ENCODE measurements around the gene NFATC2. TPM values are rescaled to one million over a fixed set of nuclear protein-coding genes. Genes with fewer than 3 reads are reported as not detected.

NFATC2 gene
- total and polyA plus RNA-seq, 2 of the 4 experiments (the other 2 are of a cell fraction): 0.18 to 0.38 TPM

- TF ChIP-seq, protein P1, sequence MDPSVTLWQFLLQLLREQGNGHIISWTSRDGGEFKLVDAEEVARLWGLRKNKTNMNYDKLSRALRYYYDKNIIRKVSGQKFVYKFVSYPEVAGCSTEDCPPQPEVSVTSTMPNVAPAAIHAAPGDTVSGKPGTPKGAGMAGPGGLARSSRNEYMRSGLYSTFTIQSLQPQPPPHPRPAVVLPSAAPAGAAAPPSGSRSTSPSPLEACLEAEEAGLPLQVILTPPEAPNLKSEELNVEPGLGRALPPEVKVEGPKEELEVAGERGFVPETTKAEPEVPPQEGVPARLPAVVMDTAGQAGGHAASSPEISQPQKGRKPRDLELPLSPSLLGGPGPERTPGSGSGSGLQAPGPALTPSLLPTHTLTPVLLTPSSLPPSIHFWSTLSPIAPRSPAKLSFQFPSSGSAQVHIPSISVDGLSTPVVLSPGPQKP (IDR thresholded peaks at IDR 0.05; ENCODE audit: borderline replicate concordance, low read depth, low read length): no peak
- TF ChIP-seq POLR2A (IDR thresholded peaks at IDR 0.05; ENCODE audit: low read depth, low read length): no peak
- TF ChIP-seq NFE2L2 (IDR thresholded peaks at IDR 0.05; ENCODE audit: low read depth, low read length): no peak
Observed at GRCh38 chr20:51348876-51349275, 193.6 kb downstream of the NFATC2 start (continued).

DNA sequence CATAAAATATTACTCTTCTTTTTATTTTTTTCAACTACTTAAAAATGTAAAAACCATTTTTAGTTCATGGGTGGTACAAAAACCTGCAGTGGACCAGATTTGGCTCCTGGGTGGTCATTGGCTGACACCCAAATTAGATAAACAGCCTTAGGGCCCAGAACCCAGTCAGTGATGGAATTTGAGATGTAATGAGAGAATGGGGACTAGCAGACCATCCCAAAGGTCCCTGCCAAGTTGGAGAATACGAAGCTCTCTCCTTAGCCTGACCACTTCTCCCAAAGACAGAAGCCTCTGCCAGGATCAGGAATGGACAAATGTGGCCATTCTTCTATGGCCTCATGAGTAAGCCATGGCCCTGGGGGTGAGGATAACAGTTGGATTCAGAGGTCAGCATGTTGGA, 194.7 kb downstream of the NFATC2 start:
- CTCF ChIA-PET: no interaction called here
- H4K20me1 ChIP-seq (ENCODE audit: insufficient read depth, low read length): no peaks in the 10 kb centered on the region
- no peaks in the 10 kb centered on the region for H3K9me3 ChIP-seq (ENCODE audit: control insufficient read depth, insufficient read depth, low read length)
- no peak for ATAC-seq (ENCODE audit: low read depth)
- H3K4ac ChIP-seq (ENCODE audit: low read depth, low read length): peak overlapping the region; percentile 55; the same call in 1 of the 2 replicates
- DNase-seq: no peak
- no peak overlapping the region for H2BK5ac ChIP-seq (ENCODE audit: low read depth, low read length, poor library complexity, severe bottlenecking)
- H2BK20ac ChIP-seq (ENCODE audit: low read depth, low read length): peak overlapping the region; percentile 38; the same call in 1 of the 2 replicates
- in situ Hi-C loops (cut with MboI; ENCODE audit: low sequenced_read_pairs) (no loop called here), dilution Hi-C loops (cut with HindIII; ENCODE audit: low sequenced_read_pairs, unreplicated experiment) (no loop called here), intact Hi-C loops (cut with micrococcal nuclease) (no loop called here)
- no peaks in the 10 kb centered on the region for H3K27me3 ChIP-seq (ENCODE audit: control insufficient read depth, insufficient read depth, low read length)
- H2AK5ac ChIP-seq (ENCODE audit: low read depth, low read length): peak overlapping the region; percentile 59
- no TSS peak for BruUV-seq (replicated peaks)
- H4K8ac ChIP-seq (ENCODE audit: low read depth in 2 of 2, low read length in 2 of 2): peak overlapping the region in 1 of 2 experiments; percentile 12; a peak in 1 of 4 replicates
- peak overlapping the region; percentile 12; the same call in 1 of the 3 replicates for H2BK15ac ChIP-seq (ENCODE audit: low read depth, low read length)
- no peak overlapping the region for H3K4me3 ChIP-seq (ENCODE audit: insufficient read depth, low read depth, low read length)
- no peak overlapping the region for H3K56ac ChIP-seq (ENCODE audit: extremely low read depth, insufficient read depth, low read length)
- no peaks in the 10 kb centered on the region for H3K36me3 ChIP-seq (ENCODE audit: control insufficient read depth, insufficient read depth, low read length)
- H3K4me2 ChIP-seq (ENCODE audit: low read depth, low read length): no peak overlapping the region
- H4K5ac ChIP-seq (ENCODE audit: low read depth, low read length): no peak overlapping the region
- H3K18ac ChIP-seq (ENCODE audit: low read depth, low read length): no peak overlapping the region
- H2BK120ac ChIP-seq (ENCODE audit: low read depth, low read length): peak overlapping the region; percentile 65
- POLR2A ChIA-PET (ENCODE audit: unreplicated experiment): no interaction called here
- H3K9ac ChIP-seq (ENCODE audit: low read depth, low read length): no peak overlapping the region
- no peak overlapping the region for H3K27ac ChIP-seq (ENCODE audit: insufficient read depth, low read length)
- peak overlapping the region; percentile 55; the same call in 1 of the 2 replicates for H3K14ac ChIP-seq (replicated peaks; ENCODE audit: low read depth, low read length)
- 0 out of 2 replicates have a peak overlapping the region, but pooled peaks have one; percentile 26 for H3K23ac ChIP-seq (ENCODE audit: low read depth, low read length)
- H2AK9ac ChIP-seq (replicated peaks; ENCODE audit: low read depth, low read length, poor library complexity): no peak overlapping the region
- peaks cover 0 to 27% of the 10 kb centered on the region in 2 experiments; a peak in 2 of 4 replicates for H3K79me1 ChIP-seq (ENCODE audit: low read depth in 1 of 2, low read length in 2 of 2)
- peak overlapping the region; percentile 26; the same call in 1 of the 2 replicates for H4K91ac ChIP-seq (ENCODE audit: insufficient read depth, low read depth, low read length)
- H2AFZ ChIP-seq (replicated peaks; ENCODE audit: low read length, poor library complexity): no peak overlapping the region
- H3K4me1 ChIP-seq (ENCODE audit: control insufficient read depth, insufficient read depth, low read length): peaks cover 29% of the 10 kb centered on the region
- peaks cover 35% of the 10 kb centered on the region for H3K9me1 ChIP-seq (ENCODE audit: insufficient read depth, low read length)
- no CpG with 5 or more reads among the region's 1 CpG for WGBS, 2 experiments (ENCODE audit: extremely low coverage in 2 of 2, insufficient read length in 1 of 2)
- TF ChIP-seq, protein P2, sequence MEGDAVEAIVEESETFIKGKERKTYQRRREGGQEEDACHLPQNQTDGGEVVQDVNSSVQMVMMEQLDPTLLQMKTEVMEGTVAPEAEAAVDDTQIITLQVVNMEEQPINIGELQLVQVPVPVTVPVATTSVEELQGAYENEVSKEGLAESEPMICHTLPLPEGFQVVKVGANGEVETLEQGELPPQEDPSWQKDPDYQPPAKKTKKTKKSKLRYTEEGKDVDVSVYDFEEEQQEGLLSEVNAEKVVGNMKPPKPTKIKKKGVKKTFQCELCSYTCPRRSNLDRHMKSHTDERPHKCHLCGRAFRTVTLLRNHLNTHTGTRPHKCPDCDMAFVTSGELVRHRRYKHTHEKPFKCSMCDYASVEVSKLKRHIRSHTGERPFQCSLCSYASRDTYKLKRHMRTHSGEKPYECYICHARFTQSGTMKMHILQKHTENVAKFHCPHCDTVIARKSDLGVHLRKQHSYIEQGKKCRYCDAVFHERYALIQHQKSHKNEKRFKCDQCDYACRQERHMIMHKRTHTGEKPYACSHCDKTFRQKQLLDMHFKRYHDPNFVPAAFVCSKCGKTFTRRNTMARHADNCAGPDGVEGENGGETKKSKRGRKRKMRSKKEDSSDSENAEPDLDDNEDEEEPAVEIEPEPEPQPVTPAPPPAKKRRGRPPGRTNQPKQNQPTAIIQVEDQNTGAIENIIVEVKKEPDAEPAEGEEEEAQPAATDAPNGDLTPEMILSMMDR (conservative IDR thresholded peaks at IDR 0.05; ENCODE audit: low read depth, low read length): no peak
- TF ChIP-seq, protein P1 (IDR thresholded peaks at IDR 0.05; ENCODE audit: borderline replicate concordance, low read depth, low read length): no peak
- no peak for TF ChIP-seq POLR2A (IDR thresholded peaks at IDR 0.05; ENCODE audit: low read depth, low read length)
- no peak for TF ChIP-seq FOS (IDR thresholded peaks at IDR 0.05; ENCODE audit: low read depth, low read length)
- TF ChIP-seq RAD21 (IDR thresholded peaks at IDR 0.05; ENCODE audit: low read length): no peak
- no peak for TF ChIP-seq SMC3 (IDR thresholded peaks at IDR 0.05; ENCODE audit: low read depth, low read length)
- no peak for TF ChIP-seq RFX5 (IDR thresholded peaks at IDR 0.05; ENCODE audit: low read depth, low read length)
- TF ChIP-seq MAZ (IDR thresholded peaks at IDR 0.05; ENCODE audit: borderline replicate concordance, low read depth, low read length): no peak
- no peak for TF ChIP-seq MXI1 (IDR thresholded peaks at IDR 0.05; ENCODE audit: borderline replicate concordance, low read depth, low read length)
- TF ChIP-seq CHD1 (IDR thresholded peaks at IDR 0.05; ENCODE audit: low read depth, low read length): no peak
- TF ChIP-seq NFE2L2 (IDR thresholded peaks at IDR 0.05; ENCODE audit: low read depth, low read length): no peak
- TF ChIP-seq RCOR1 (IDR thresholded peaks at IDR 0.05; ENCODE audit: insufficient replicate concordance, low read length): no peak
- TF ChIP-seq BHLHE40 (IDR thresholded peaks at IDR 0.05; ENCODE audit: low read depth, low read length): no peak

Measured in IMR-90 (cell line).